ENCODE data around the gene BCS1L. TPM values are rescaled to one million over a fixed set of nuclear protein-coding genes. Genes with fewer than 3 reads are reported as not detected.

BCS1L gene
- total RNA-seq, 1 donor from 2014 or later = 36.5 TPM

DNA sequence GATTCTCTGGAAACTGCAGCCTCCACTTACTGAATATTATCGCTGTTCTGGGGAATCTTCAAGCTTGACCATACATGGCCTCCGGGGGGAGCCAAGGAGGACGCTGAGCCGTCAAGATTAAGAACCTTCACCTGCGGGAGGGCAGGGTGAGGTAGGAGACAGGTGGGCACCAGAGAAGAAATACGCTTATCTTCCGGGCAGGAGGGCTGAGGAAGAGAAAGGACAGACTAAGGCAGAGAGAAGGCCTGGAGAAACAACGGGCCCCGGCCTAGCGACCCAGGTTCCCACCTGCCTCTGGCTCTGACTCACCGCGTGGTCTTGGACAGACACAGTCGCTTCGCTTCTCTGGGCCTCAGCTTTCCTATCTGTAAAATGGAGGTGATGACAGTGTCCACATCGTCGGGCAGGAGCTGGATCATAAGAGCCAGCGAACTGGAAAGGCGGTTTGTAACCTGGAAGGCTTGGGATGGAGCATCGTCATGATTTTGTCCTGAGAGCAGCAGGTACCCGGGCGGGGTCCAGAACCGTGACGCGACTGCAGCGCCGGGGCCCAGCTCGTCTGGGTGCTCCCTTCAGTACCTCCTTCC, 719 bp upstream of the BCS1L start:
- Mint-ChIP-seq H3K36me3 (ENCODE audit: unreplicated experiment) (peaks cover 24% of the 10 kb centered on the region), H3K27ac (ENCODE audit: unreplicated experiment) (peak overlapping the region; percentile 83), H3K9me3 (ENCODE audit: unreplicated experiment) (no peaks in the 10 kb centered on the region), H3K4me1 (ENCODE audit: unreplicated experiment) (peaks cover 24% of the 10 kb centered on the region), H3K4me3 (ENCODE audit: unreplicated experiment) (peak overlapping the region; percentile 98), H3K27me3 (ENCODE audit: unreplicated experiment) (no peaks in the 10 kb centered on the region)
- no peak for DNase-seq (ENCODE audit: extremely low spot score, unreplicated experiment)
- TF ChIP-seq, protein P1, sequence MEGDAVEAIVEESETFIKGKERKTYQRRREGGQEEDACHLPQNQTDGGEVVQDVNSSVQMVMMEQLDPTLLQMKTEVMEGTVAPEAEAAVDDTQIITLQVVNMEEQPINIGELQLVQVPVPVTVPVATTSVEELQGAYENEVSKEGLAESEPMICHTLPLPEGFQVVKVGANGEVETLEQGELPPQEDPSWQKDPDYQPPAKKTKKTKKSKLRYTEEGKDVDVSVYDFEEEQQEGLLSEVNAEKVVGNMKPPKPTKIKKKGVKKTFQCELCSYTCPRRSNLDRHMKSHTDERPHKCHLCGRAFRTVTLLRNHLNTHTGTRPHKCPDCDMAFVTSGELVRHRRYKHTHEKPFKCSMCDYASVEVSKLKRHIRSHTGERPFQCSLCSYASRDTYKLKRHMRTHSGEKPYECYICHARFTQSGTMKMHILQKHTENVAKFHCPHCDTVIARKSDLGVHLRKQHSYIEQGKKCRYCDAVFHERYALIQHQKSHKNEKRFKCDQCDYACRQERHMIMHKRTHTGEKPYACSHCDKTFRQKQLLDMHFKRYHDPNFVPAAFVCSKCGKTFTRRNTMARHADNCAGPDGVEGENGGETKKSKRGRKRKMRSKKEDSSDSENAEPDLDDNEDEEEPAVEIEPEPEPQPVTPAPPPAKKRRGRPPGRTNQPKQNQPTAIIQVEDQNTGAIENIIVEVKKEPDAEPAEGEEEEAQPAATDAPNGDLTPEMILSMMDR (IDR thresholded peaks at IDR 0.05) = peak; percentile 53

- peaks cover 32% of the 10 kb centered on the region for H3K36me3 Mint-ChIP-seq (ENCODE audit: unreplicated experiment)
- peak overlapping the region; percentile 83 for H3K27ac Mint-ChIP-seq (ENCODE audit: unreplicated experiment)
- TF ChIP-seq, protein P1 (IDR thresholded peaks at IDR 0.05) = no peak
- peaks cover 24% of the 10 kb centered on the region for H3K4me1 Mint-ChIP-seq (ENCODE audit: unreplicated experiment)
- DNase-seq (ENCODE audit: extremely low spot score, unreplicated experiment) = no peak
- peak overlapping the region; percentile 98 for H3K4me3 Mint-ChIP-seq (ENCODE audit: unreplicated experiment)
- no peaks in the 10 kb centered on the region for H3K9me3 Mint-ChIP-seq (ENCODE audit: unreplicated experiment)
- H3K27me3 Mint-ChIP-seq (ENCODE audit: unreplicated experiment) = no peaks in the 10 kb centered on the region
These were observed 490 bp downstream of the BCS1L start for GRCh38 chr2:218659988-218660358.

DNA sequence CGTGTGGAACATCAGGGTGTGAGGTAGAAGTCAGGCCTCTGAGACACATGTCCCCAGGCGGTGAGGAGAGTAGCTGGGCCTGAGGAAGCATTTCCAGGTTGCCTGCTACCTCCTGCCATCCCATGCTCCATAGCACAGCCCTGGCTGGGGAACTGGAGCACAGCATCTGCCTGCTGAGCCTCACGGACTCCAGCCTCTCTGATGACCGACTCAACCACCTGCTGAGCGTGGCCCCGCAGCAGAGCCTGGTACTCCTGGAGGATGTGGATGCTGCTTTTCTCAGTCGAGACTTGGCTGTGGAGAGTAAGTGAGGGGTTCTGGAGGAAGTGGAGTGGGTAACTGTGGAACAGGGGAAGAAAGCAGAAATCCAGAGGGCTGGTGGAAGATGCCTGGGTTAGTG, 2.9 kb downstream of the BCS1L start:
- no peak for DNase-seq (ENCODE audit: extremely low spot score, unreplicated experiment)
- H3K4me3 Mint-ChIP-seq (ENCODE audit: unreplicated experiment) = no peak overlapping the region
- H3K27ac Mint-ChIP-seq (ENCODE audit: unreplicated experiment) = no peak overlapping the region
- H3K9me3 Mint-ChIP-seq (ENCODE audit: unreplicated experiment) = no peaks in the 10 kb centered on the region
- H3K27me3 Mint-ChIP-seq (ENCODE audit: unreplicated experiment) = no peaks in the 10 kb centered on the region
- peaks cover 24% of the 10 kb centered on the region for H3K4me1 Mint-ChIP-seq (ENCODE audit: unreplicated experiment)
- peaks cover 33% of the 10 kb centered on the region for H3K36me3 Mint-ChIP-seq (ENCODE audit: unreplicated experiment)
- TF ChIP-seq, protein P1 (IDR thresholded peaks at IDR 0.05) = no peak

DNA sequence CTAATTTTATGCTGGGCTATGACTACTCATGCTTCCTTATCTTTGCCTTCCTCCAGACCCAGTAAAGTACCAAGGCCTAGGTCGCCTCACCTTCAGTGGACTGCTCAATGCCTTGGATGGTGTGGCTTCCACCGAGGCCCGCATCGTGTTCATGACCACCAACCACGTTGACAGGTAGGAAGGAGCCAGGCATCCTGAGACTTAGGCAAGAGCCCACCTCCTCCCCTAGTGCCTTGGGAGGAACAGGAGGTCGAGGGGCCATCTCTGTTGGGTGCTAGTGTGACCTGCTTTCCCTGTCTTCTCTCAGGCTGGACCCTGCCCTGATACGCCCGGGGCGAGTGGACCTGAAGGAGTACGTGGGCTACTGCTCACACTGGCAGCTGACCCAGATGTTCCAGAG, 3.3 kb downstream of the BCS1L start:
- Mint-ChIP-seq H3K36me3 (ENCODE audit: unreplicated experiment) (peaks cover 33% of the 10 kb centered on the region), H3K27me3 (ENCODE audit: unreplicated experiment) (no peaks in the 10 kb centered on the region), H3K4me3 (ENCODE audit: unreplicated experiment) (no peak overlapping the region), H3K4me1 (ENCODE audit: unreplicated experiment) (peaks cover 24% of the 10 kb centered on the region), H3K27ac (ENCODE audit: unreplicated experiment) (no peak overlapping the region), H3K9me3 (ENCODE audit: unreplicated experiment) (no peaks in the 10 kb centered on the region)
- TF ChIP-seq, protein P1 (IDR thresholded peaks at IDR 0.05) = no peak
- no peak for DNase-seq (ENCODE audit: extremely low spot score, unreplicated experiment)

DNA sequence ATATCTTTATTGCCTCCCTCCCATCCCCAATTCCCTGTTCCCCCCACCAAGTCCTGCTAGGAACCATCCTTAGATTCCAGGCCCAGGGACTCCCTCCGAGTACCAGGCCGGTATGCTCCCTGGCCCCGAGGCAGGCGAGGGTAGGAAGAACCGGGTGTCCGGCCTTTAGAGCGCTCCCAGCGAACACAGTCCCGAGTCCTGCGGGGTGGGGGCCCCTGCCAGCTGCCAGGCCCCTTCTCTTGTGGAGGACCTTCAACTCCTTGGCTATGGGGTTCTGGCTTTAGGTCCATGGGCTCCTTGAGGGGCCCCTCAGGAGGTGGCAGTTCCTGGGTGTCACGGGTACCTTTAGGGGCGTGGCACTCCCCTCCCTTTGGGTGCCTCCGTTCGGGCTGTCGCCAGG, 4.4 kb downstream of the BCS1L start:
- no peak overlapping the region for H3K4me3 Mint-ChIP-seq (ENCODE audit: unreplicated experiment)
- H3K9me3 Mint-ChIP-seq (ENCODE audit: unreplicated experiment) = no peaks in the 10 kb centered on the region
- H3K27me3 Mint-ChIP-seq (ENCODE audit: unreplicated experiment) = no peaks in the 10 kb centered on the region
- H3K36me3 Mint-ChIP-seq (ENCODE audit: unreplicated experiment) = peaks cover 34% of the 10 kb centered on the region
- H3K27ac Mint-ChIP-seq (ENCODE audit: unreplicated experiment) = no peak overlapping the region
- TF ChIP-seq, protein P1 (IDR thresholded peaks at IDR 0.05) = no peak
- no peak for DNase-seq (ENCODE audit: extremely low spot score, unreplicated experiment)
- peaks cover 15% of the 10 kb centered on the region for H3K4me1 Mint-ChIP-seq (ENCODE audit: unreplicated experiment)
